HepG2 (cell line): Measurements from ENCODE around the gene SUPV3L1. TPM values are rescaled to one million over a fixed set of nuclear protein-coding genes. Genes with fewer than 3 reads are reported as not detected.

Source experiments
- EHMT2 ChIP-seq: fragments of 200-600 bp; sonication (generic); IDR thresholded peaks from 2 replicates; pipeline ENCODE4 v1.7.0; 2017; ENCODE audit warnings: antibody characterized with exemption, low read depth, low read length, borderline replicate concordance
- GZF1 ChIP-seq: sonication (generic); formaldehyde crosslinking; IDR thresholded peaks from 2 replicates; pipeline ENCODE4 v1.5.1; 2020; ENCODE audit warnings: mild to moderate bottlenecking, missing genetic modification reagents
- HDAC1 ChIP-seq: sonication (generic); formaldehyde crosslinking; IDR thresholded peaks from 2 replicates; pipeline ENCODE4 v1.5.1; 2020; ENCODE audit warnings: mild to moderate bottlenecking, missing genetic modification reagents
- HOMEZ ChIP-seq: IDR thresholded peaks from 2 replicates; pipeline ENCODE4 v1.6.1; 2016; ENCODE audit warnings: low read depth
- KMT2B ChIP-seq: IDR thresholded peaks from 2 replicates; pipeline ENCODE4 v1.6.1; 2016; ENCODE audit warnings: missing genetic modification reagents, missing compliant biosample characterization
- PREB ChIP-seq: sonication (generic); formaldehyde crosslinking; IDR thresholded peaks from 2 replicates; pipeline ENCODE4 v1.4.0; 2020; ENCODE audit warnings: missing genetic modification reagents
- RARG ChIP-seq: sonication (generic); formaldehyde crosslinking; IDR thresholded peaks from 2 replicates; pipeline ENCODE4 v1.4.0; 2020; ENCODE audit warnings: low read depth, mild to moderate bottlenecking, missing genetic modification reagents
- RBM39 ChIP-seq: fragments of 200-400 bp; formaldehyde crosslinking; IDR thresholded peaks from one replicate; pipeline ENCODE4 v1.6.1; 2018; ENCODE audit warnings: antibody characterized with exemption, mild to moderate bottlenecking, low read depth, low read length; ENCODE audit not compliant: poor library complexity, severe bottlenecking
- SMC3 ChIP-seq: IDR thresholded peaks from 2 replicates; pipeline ENCODE4 v1.6.1; 2011; ENCODE audit warnings: low read length, improper control_type of control experiment
- SYNCRIP ChIP-seq: fragments of 200-400 bp; formaldehyde crosslinking; IDR thresholded peaks from 2 replicates; pipeline ENCODE4 v1.6.1; 2018; ENCODE audit warnings: mild to moderate bottlenecking, low read depth, low read length; ENCODE audit not compliant: insufficient read depth
- ZC3H13 ChIP-seq: sonication (generic); formaldehyde crosslinking; IDR thresholded peaks from 2 replicates; pipeline ENCODE4 v1.8.1; 2023; ENCODE audit warnings: mild to moderate bottlenecking, missing genetic modification reagents, moderate library complexity
- ZNF180 ChIP-seq: sonication (generic); formaldehyde crosslinking; IDR thresholded peaks from 2 replicates; pipeline ENCODE4 v1.4.0; 2020; ENCODE audit warnings: low read depth, missing genetic modification reagents, borderline replicate concordance
- ZNF335 ChIP-seq: sonication (generic); formaldehyde crosslinking; IDR thresholded peaks from 2 replicates; pipeline ENCODE4 v1.4.0; 2020; ENCODE audit warnings: missing genetic modification reagents
- ZNF33B ChIP-seq: sonication (generic); formaldehyde crosslinking; IDR thresholded peaks from 2 replicates; pipeline ENCODE4 v1.5.1; 2020; ENCODE audit warnings: mild to moderate bottlenecking, missing genetic modification reagents
- ZNF34 ChIP-seq: sonication (generic); formaldehyde crosslinking; IDR thresholded peaks from 2 replicates; pipeline ENCODE4 v1.4.0; 2020; ENCODE audit warnings: mild to moderate bottlenecking, missing genetic modification reagents, borderline replicate concordance
- ZNF354B ChIP-seq: sonication (generic); formaldehyde crosslinking; IDR thresholded peaks from 2 replicates; pipeline ENCODE4 v1.8.0; 2022; ENCODE audit warnings: mild to moderate bottlenecking, missing genetic modification reagents
- ZNF510 ChIP-seq: sonication (generic); formaldehyde crosslinking; IDR thresholded peaks from 2 replicates; pipeline ENCODE4 v1.4.0; 2020; ENCODE audit warnings: low read depth, mild to moderate bottlenecking, missing genetic modification reagents
- ZNF546 ChIP-seq: sonication (generic); formaldehyde crosslinking; conservative IDR thresholded peaks from 2 replicates; pipeline ENCODE4 v1.8.1; 2023; ENCODE audit warnings: mild to moderate bottlenecking, missing genetic modification reagents
- ZNF562 ChIP-seq: sonication (generic); formaldehyde crosslinking; IDR thresholded peaks from 2 replicates; pipeline ENCODE4 v1.8.0; 2022; ENCODE audit warnings: missing genetic modification reagents, borderline replicate concordance
- ZNF709 ChIP-seq: sonication (generic); formaldehyde crosslinking; IDR thresholded peaks from 2 replicates; pipeline ENCODE4 v1.5.0; 2020; ENCODE audit warnings: mild to moderate bottlenecking, missing genetic modification reagents
- ZNF781 ChIP-seq: sonication (generic); formaldehyde crosslinking; IDR thresholded peaks from 2 replicates; pipeline ENCODE4 v1.5.1; 2020; ENCODE audit warnings: borderline replicate concordance, mild to moderate bottlenecking, missing genetic modification reagents; ENCODE audit errors: not compliant biosample characterization
- ZSCAN22 ChIP-seq: sonication (generic); formaldehyde crosslinking; IDR thresholded peaks from 2 replicates; pipeline ENCODE4 v1.4.0; 2020; ENCODE audit warnings: mild to moderate bottlenecking, missing genetic modification reagents
- polyA plus RNA-seq, 8 experiments: library from polyadenylated mRNA; depleted of rRNA in 3 of 8; stranded (reverse) in 7 of 8; unstranded in 1 of 8; fragments of >200 nt; fragmentation: Illumina TruSeq in 4 of 8; extraction: Trizol in 4 of 8; gene quantifications; 2 replicates each; pipeline versions ENCODE4 v1.2.1 to v1.2.3, GENCODE V29; 2011 to 2016; ENCODE audit warnings: low read depth in 4 of 8, missing spikeins in 1 of 8, mixed read lengths in 1 of 8; ENCODE audit not compliant: insufficient read depth in 1 of 8
- total RNA-seq, 5 experiments: library from RNA; depleted of rRNA; stranded (reverse); fragments of >200 nt; fragmentation: Illumina TruSeq; extraction: Trizol; gene quantifications; 2 replicates each; pipeline ENCODE4 v1.2.3, GENCODE V29; 2016; ENCODE audit warnings: low read depth in 1 of 5
- TF ChIP-seq, protein P1 (sequence below): IDR thresholded peaks from 2 replicates; pipeline ENCODE4 v1.6.1; 2016; ENCODE audit warnings: control low read depth
- TF ChIP-seq, protein P2 (sequence below): sonication (generic); formaldehyde crosslinking; IDR thresholded peaks from 2 replicates; pipeline ENCODE4 v1.5.0; 2020; ENCODE audit warnings: missing genetic modification reagents, mild to moderate bottlenecking, borderline replicate concordance
- TF ChIP-seq, protein P3 (sequence below): sonication (generic); formaldehyde crosslinking; IDR thresholded peaks from 2 replicates; pipeline ENCODE4 v1.4.0; 2020; ENCODE audit warnings: mild to moderate bottlenecking, missing genetic modification reagents

The SUPV3L1 gene
- total and polyA plus RNA-seq, 2 of the 13 experiments (the other 11 are each of a cell fraction or from before 2014, with no cell fraction given): 28.8 to 45.7 TPM

DNA sequence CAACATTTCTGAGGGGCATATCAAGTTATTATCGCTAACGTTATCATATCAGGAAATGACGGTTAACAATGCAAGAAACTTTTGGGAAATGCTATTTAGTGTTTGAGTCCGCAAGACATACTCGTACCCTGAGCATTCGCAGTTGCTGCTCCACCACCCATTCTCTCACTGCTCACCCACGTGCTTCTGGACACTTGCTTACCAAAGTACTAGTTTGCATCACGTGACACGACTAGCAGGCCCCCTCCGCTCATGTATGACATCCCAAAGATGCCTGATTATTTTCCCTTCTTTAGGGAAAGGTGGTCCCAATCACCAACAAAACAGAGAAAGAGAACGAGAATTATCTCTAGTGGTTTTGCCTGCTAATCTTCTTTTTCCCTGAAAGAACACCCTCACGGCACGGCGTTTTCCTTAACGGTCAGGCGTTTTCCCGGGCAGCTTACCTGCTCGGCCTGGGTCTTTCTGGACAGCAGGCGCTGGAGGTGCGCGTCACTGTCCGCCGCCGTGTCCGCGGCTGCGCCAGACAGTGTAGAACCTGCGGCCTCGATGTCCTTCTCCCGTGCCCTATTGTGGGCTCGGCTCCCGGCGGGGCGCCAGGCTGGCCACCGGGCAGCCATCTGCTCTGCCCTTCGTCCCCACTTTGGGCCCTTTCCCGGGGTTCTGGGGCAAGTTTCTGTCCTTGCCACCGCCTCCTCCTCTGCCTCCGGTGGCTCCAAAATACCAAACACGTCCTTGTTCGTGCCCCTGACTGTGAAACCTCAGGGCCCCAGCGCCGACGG lies at the start of gene SUPV3L1 (continued):
- TF ChIP-seq HDAC1 (CRISPR knock-in tag): peak; percentile 92
- TF ChIP-seq SMC3: no peak
- TF ChIP-seq KMT2B (CRISPR knock-in tag): peak; percentile 94
- no peak for TF ChIP-seq ZNF562 (CRISPR knock-in tag)
- TF ChIP-seq GZF1: no peak
- TF ChIP-seq ZC3H13 (CRISPR knock-in tag): no peak
- TF ChIP-seq ZNF546: no peak
- TF ChIP-seq, protein P1, sequence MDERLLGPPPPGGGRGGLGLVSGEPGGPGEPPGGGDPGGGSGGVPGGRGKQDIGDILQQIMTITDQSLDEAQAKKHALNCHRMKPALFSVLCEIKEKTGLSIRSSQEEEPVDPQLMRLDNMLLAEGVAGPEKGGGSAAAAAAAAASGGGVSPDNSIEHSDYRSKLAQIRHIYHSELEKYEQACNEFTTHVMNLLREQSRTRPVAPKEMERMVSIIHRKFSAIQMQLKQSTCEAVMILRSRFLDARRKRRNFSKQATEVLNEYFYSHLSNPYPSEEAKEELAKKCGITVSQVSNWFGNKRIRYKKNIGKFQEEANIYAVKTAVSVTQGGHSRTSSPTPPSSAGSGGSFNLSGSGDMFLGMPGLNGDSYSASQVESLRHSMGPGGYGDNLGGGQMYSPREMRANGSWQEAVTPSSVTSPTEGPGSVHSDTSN: no peak
- TF ChIP-seq RBM39: peak; percentile 35
- no peak for TF ChIP-seq EHMT2
- no peak for TF ChIP-seq ZNF34 (CRISPR knock-in tag)
- TF ChIP-seq ZNF709 (CRISPR knock-in tag): peak; percentile 66; the same call in 1 of the 2 replicates
- TF ChIP-seq ZSCAN22 (CRISPR knock-in tag): no peak
- TF ChIP-seq, protein P2, sequence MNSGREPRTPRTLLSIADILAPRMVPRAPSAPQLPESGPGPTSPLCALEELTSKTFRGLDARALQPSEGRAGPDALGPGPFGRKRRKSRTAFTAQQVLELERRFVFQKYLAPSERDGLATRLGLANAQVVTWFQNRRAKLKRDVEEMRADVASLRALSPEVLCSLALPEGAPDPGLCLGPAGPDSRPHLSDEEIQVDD (CRISPR knock-in tag): no peak
- TF ChIP-seq ZNF180 (CRISPR knock-in tag): no peak
- no peak for TF ChIP-seq ZNF510
- TF ChIP-seq ZNF335 (CRISPR knock-in tag): peak; percentile 100
- TF ChIP-seq, protein P3, sequence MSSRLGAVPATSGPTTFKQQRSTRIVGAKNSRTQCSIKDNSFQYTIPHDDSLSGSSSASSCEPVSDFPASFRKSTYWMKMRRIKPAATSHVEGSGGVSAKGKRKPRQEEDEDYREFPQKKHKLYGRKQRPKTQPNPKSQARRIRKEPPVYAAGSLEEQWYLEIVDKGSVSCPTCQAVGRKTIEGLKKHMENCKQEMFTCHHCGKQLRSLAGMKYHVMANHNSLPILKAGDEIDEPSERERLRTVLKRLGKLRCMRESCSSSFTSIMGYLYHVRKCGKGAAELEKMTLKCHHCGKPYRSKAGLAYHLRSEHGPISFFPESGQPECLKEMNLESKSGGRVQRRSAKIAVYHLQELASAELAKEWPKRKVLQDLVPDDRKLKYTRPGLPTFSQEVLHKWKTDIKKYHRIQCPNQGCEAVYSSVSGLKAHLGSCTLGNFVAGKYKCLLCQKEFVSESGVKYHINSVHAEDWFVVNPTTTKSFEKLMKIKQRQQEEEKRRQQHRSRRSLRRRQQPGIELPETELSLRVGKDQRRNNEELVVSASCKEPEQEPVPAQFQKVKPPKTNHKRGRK (CRISPR knock-in tag): no peak
- 0 out of 2 replicates have a peak, but pooled peaks have one; percentile 28 for TF ChIP-seq ZNF33B (CRISPR knock-in tag)
- peak; percentile 75 for TF ChIP-seq ZNF781
- TF ChIP-seq PREB (CRISPR knock-in tag): no peak
- TF ChIP-seq RARG (CRISPR knock-in tag): no peak
- TF ChIP-seq ZNF354B (CRISPR knock-in tag): no peak
- no peak for TF ChIP-seq HOMEZ (CRISPR knock-in tag)
- no peak for TF ChIP-seq SYNCRIP
